Medulla oblongata (tissue), 1 donor: ENCODE data around the gene TMEM235.

Experiments
- DNase-seq: peaks from one replicate; pipeline ENCODE4 v3.0.0-alpha.2; 2015; ENCODE audit errors: extremely low spot score

The TMEM235 gene

DNA sequence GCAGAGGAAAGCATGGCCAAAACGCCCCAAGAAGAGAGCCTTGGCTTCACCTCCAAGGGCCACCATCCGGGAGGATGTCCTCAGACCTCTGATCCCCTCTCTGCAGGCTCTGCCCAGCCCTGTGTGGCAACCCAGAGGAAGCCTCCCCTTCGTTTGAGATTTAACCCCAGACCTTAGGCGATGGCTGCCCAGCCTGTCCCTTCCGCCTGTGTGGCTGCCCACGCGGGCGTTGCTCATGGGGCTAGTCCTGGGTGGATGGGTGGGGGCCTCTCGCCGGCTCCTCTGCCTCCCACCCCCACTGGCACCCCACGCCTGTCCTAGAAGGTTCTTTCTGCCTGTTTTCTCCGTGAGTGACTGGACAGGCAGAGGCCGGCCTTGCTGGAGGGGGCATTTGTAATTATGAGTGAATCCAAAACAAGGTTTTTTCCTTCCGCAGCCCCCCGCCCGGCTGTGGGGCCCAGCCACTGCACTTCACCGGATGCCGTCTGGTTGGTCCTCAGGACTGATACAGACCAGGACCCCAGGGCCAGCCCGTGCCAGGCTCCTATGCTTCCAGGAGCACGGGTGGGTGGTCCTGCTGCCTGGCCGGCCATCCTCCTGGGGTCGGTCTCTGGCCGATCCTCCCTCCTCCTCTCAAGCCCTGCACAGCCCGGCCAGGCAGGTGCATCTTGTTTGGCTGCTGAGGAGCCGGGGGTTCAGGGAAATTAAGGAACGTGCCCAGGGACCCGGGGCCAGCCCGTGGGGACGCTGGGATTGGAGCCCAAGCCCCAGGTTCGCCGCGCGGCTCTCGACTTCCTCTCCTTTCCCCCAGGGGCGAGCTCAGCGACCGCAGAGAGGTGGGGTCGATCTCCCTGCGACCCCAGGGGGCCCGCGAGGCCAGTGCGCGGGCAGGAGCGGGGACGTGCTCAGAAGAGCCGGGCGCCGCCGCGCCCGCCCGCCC lies at the start of gene TMEM235:
TMEM235 (plus strand) TSS at position 636 of the 940 bp plus-strand sequence. CDS start 393 bp downstream, outside the sequence.
- no peak for DNase-seq

GRCh38 chr17:78182504-78182903 lies 48.9 kb upstream of the TMEM235 start:
- DNase-seq, result no peak

DNA sequence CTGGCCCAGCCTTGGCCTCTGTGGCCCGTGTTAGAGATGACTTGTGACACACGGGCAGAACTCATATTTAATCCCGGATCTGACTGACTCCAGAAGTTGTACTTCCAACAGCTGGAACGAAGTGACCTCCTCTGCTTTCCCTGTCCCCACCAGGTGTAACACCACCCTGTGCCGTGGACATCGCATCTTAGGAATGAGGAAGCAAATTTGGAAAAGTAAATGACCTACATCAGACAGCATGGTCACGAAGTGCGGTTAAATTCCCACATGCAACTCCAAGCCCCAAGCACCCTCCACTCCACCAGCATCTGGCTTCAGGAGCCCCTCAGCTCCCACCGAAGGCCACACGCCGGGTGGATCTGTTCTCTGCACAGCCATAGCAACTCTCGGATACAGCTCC lies 47.5 kb upstream of the TMEM235 start:
- no peak for DNase-seq

- DNase-seq, result no peak
Observed at GRCh38 chr17:78184351-78184750, 47.1 kb upstream of the TMEM235 start.

DNA sequence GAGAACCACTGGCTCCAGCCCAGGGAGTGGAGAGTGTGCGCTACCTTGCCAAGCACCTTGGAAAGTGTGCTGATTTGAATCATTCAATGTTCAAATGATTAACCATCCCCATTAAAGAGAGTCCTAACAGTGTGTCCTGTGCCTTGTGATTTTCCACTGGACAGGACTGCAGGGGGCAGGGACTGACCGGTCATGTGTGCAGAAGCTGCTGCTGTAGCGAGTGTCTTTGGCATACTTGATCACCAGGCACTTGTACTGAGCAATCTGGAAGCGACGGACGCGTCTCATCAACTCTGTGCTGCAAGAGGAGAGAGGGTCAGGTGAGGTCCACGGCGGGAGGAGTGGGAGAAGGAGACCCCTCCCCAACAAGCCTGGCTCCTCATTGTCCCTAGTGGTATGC lies 46.6 kb upstream of the TMEM235 start:
- no peak for DNase-seq

- no peak for DNase-seq
Observed at GRCh38 chr17:78185981-78186691, 45.3 kb upstream of the TMEM235 start.

DNA sequence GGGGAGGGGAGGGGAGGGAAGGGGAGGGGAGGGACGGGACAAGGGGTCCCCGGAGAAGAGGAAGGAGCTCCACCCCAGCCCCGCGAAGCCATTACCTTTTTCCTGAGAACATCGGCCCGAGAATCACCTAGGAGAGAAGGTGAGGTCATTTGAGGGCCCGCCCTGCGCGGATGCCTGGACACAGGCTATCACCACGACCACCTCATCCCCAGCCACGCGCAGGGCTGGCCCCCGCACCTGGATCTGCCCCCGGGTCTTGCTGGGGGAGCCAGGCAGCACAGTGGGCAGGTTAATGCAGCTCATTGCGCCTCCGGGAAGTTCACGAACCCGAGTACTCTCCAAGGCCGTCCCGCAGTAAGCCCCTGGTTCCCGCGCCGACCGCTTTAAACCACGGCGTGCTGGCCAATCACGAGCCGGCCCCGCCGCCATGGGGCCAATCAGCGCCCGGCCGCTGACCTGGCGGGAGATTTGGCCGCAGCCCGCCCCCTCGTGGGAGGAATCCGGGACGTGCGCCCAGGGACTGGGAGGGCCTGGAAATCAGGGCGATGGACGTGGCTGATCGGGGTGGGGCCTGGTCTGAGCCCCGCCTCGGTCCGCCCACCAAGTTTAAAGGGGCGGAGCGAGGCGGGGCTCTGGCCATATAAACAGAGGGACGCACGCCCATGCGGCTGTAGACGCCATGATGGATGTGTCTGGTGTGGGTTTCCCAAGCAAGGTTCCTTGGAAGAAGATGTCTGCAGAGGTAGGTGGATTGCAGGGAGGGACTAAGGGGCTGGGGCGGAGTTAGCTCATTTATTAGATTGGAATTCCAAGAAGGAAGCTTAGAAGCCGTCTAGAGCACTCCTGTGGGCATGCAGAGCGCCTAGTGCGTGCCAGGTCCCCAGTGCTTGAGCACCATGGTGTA lies 44.5 kb upstream of the TMEM235 start, which contains the start of the genes AFMID and TK1:
AFMID (plus strand) TSS at position 671 of the 904 bp plus-strand sequence; CDS start at position 680, 9 bp downstream.
TK1 (minus strand) TSS at position 361 of the 904 bp plus-strand sequence; CDS start at position 303, 58 bp downstream.
- peak; percentile 97 for DNase-seq

DNA sequence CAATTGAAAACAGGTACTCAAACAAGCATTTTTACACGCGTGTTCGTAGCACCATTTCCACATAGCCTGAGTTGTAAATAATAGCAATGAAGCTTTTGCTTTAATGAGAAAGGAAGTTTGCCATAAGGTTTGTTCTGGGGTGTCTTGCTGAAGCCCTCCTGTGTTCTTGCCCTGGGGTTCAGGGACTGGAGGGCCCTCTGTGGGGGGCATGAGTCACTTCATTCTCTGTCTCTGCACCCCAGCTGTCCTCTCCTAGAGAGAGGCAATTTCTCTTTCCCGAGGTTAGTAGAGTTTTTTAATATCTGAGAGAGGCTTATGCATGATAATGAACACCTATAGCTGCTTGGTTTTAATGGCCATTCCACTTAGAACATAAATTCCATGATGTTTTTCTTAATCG lies 34.7 kb upstream of the TMEM235 start:
- no peak for DNase-seq

DNA sequence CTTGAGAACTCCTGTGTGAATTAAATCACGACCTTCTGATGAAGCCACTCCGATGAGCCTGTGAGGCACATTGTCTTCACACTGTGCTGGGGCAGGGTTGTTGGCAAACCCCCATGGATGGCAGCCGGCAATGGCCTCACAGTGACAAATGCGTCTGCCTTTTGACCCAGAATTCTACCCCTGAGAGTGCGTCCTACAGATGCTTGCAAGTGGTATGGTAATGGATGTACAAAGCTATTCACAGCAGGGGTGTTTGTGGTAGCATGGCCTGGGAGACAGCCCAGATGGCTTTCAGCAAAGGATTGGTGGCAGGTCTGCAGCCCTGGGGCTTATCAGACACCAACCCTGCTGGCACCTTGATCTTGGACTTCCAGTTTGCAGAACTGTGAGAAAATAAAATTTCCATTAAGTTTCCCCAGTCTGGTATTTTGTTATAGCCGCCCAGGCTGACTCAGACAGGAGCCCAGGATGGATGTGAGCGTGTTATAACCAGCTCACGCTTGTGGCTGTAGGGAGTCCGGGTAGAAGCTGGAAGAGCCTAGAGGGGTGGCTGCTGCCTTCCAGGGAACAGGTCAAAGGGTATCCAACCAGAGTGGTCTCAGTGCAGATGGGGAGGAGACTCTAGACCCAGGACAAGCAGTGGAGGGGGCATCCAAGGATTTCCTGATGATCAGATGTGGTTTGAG lies 34.1 kb upstream of the TMEM235 start:
- DNase-seq, result peak; percentile 73

DNA sequence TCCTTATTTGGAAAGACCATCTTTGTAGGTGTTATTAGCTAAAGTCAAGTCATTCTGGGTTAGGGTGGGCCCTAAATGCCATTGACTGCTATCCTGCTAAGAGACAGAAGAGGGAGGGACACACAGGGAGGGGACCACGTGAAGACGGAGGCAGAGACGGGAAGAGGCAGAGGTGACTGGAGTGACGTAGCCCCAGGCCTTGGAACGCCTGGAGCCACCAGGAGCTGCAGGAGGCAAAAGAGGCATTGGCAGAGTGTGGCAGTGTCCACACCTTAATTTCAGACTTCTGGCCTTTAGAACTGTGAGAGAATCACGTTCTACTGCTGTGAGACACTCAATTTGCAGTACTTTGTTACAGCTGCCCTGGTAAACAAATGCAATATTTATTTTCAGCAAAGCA lies 31.0 kb upstream of the TMEM235 start:
- no peak for DNase-seq

DNA sequence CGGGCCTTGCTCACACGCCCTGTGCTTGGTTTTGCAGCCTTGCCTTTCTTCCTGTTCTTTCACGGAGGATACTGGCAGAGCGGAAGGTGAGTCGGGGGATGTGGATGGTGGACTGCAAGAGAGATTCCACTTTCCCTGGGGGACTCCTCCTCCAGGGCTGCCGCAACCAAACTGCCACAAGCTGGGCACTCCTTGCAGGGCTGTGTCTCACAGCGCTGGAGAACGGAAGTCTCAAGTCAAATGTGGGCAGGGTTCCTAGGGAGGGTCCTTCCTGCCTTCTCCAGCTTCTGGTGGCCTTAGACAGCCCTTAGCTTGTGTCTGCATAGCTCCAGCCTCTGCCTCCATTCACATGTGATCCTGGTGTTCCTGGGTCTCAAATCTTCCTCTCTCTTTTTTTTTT lies 28.8 kb upstream of the TMEM235 start:
- no peak for DNase-seq

GRCh38 chr17:78204387-78205123 lies 26.9 kb upstream of the TMEM235 start:
- DNase-seq, result no peak

DNA sequence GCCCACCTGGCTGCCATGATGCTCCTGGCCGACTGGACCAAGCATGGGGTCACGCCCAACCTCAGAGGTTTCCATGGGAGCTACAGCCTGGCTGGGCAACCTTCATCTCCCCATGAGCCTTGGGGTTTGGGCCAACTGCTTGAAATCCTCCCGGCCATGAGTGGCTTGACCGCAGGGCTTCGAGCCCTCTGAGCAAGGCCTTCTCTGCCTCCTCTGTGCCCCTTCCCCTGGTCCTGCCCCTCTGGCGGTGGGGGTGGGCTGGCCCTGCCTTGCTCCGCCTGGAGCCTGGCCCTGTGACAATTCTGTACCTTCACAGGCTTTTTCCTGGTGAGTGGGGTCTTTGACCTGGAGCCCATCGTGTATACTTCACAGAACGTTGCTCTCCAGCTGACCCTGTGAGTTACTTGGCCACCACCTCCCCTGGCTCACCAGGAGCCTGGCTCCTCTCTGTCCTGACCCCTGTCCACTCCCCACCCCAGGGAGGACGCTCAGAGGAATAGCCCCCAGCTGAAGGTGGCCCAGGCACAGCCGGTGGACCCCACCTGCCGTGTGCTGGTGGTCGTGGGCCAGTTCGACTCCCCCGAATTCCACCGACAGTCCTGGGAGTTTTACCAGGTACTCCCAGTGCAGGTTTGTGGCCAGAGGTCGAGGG lies 26.2 kb upstream of the TMEM235 start:
- DNase-seq, result no peak

GRCh38 chr17:78206298-78206697 lies 25.1 kb upstream of the TMEM235 start:
- DNase-seq, result no peak

- peak; percentile 59 for DNase-seq
Observed at GRCh38 chr17:78208486-78208885, 22.9 kb upstream of the TMEM235 start.

DNA sequence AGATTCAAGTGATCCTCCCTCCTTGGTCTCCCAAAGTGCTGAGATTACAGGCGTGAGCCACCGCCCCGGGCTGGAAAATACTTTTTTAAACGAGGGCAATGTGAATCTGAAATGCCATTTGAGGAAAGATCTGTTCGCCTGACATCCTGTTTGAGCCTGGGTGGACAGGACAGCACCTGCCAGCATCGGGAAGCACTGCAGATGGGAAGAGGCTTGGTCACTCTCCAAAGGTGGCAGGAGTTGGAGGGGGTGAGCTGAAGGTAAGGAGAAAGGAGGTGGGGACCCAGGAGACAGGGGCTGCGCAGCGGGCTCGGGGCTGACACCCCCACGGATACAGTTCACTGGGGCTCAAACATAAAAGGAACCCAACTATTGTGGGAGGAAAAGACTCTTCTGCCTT lies 21.3 kb upstream of the TMEM235 start:
- DNase-seq, result no peak

DNA sequence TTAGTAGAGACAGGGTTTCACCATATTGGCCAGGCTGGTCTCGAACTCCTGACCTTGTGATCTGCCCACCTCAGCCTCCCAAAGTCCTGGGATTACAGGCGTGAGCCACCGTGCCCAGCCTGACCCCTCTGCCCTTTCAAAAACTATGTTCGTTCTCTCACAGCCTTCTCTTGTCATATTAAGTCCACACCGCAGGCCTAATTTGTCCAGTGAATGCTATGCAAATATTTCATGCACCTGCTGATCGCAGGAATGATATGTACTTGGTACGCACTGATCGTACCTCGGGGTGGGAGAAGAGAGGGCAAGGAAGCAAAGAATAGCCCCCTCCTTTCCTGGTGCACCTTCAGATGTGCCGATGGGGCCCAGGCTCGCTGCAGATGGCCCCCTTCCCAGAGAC lies 20.4 kb upstream of the TMEM235 start:
- no peak for DNase-seq

GRCh38 chr17:78214016-78214705 lies 17.3 kb upstream of the TMEM235 start, which contains the start of gene BIRC5:
TSS of gene BIRC5 (plus strand) at chr17:78214253. CDS start at chr17:78214317, 64 bp downstream.
- DNase-seq, result peak; percentile 88

- DNase-seq, result no peak
Observed at GRCh38 chr17:78214706-78215061, 16.7 kb upstream of the TMEM235 start.
